K562 (cell line): ENCODE results near the gene KIF21A. TPM values are rescaled to one million over a fixed set of nuclear protein-coding genes. Genes with fewer than 3 reads are reported as not detected.

ENCODE experiments used
- ATAC-seq: fragments of 200-7000 bp; cut with Tn5 transposase; 3 replicates; pipeline ENCODE4 v1.9.1; 2020; ENCODE audit warnings: moderate library complexity
- BruUV-seq: library from RNA; stranded (reverse); fragments of 400-500 nt; replicated peaks from 2 replicates; lab custom pipeline; 2021; lab: Mats Ljungman, UMichigan
- CTCF ChIA-PET: fragments of 300-600 bp; formaldehyde crosslinking; extraction: SDS; loops from one replicate; lab custom pipeline; 2021; ENCODE audit warnings: low intra/inter-chr PET ratio; lab: Yijun Ruan, JAX
- POLR2A ChIA-PET: fragments of 300-600, 350-650 bp; sonication (Branson Sonifier 250); formaldehyde crosslinking; extraction: SDS; loops from one replicate; lab custom pipeline; 2021; ENCODE audit warnings: antibody characterized with exemption, inconsistent platforms; lab: Yijun Ruan, JAX
- DNase-seq, 4 experiments: peaks; one replicate each; pipeline versions ENCODE4 v3.0.0 to v3.0.0-alpha.2; 2011 to 2018; ENCODE audit warnings: low spot score in 3 of 4, mixed read lengths in 3 of 4; ENCODE audit errors: extremely low read depth in 1 of 4
- FAIRE-seq: peaks from 2 replicates; lab custom pipeline; 2011; peaks lifted over from hg19 to GRCh38; lab: Jason Lieb, UNC
- H2AFZ ChIP-seq: 2 replicates; pipeline ENCODE4 v1.6.0; 2011; ENCODE audit warnings: low read depth, low read length, control low read depth, inconsistent platforms
- H3K27ac ChIP-seq: fragments of 200-600 bp; 3 replicates; pipeline ENCODE4 v1.8.0; 2011; ENCODE audit warnings: low read depth, mild to moderate bottlenecking, control low read depth, inconsistent platforms, low read length, moderate library complexity, mixed read lengths; ENCODE audit errors: extremely low read depth
- H3K27me3 ChIP-seq, 2 experiments: fragments of 300-600 bp in 1 of 2; 2 replicates in 1 of 2; 3 replicates in 1 of 2; pipeline versions ENCODE4 v1.6.0 to v1.8.0; 2011; ENCODE audit warnings: inconsistent platforms in 2 of 2, low read length in 2 of 2, mild to moderate bottlenecking in 1 of 2, mixed read lengths in 1 of 2, moderate library complexity in 1 of 2; ENCODE audit not compliant: control insufficient read depth in 2 of 2, insufficient read depth in 2 of 2
- H3K36me3 ChIP-seq: fragments of 300-600 bp; 3 replicates; pipeline ENCODE4 v1.8.0; 2011; ENCODE audit warnings: mild to moderate bottlenecking, low read length, inconsistent platforms; ENCODE audit not compliant: control insufficient read depth, insufficient read depth
- H3K4me1 ChIP-seq, 2 experiments: fragments of 200-600 bp in 1 of 2; replicated peaks in 1 of 2; 2 replicates in 1 of 2; 3 replicates in 1 of 2; pipeline versions ENCODE4 v1.5.1 to v1.8.0; 2011; ENCODE audit warnings: inconsistent platforms in 2 of 2, low read length in 2 of 2, mild to moderate bottlenecking in 1 of 2, mixed read lengths in 1 of 2, moderate library complexity in 1 of 2; ENCODE audit not compliant: control insufficient read depth in 2 of 2, insufficient read depth in 2 of 2
- H3K4me2 ChIP-seq: 2 replicates; pipeline ENCODE4 v1.6.1; 2011; ENCODE audit warnings: low read length, control low read depth, inconsistent platforms, mixed read lengths; ENCODE audit not compliant: insufficient read depth
- H3K4me3 ChIP-seq: fragments of 200-600 bp; sonication (generic), shearing (Covaris generic); 2 replicates; pipeline ENCODE4 v1.5.1; 2016; ENCODE audit warnings: control low read depth, inconsistent platforms
- H3K79me2 ChIP-seq: fragments of 200-600 bp; 3 replicates; pipeline ENCODE4 v1.8.0; 2011; ENCODE audit warnings: low read length, inconsistent platforms; ENCODE audit not compliant: control insufficient read depth, insufficient read depth
- H3K9ac ChIP-seq, 2 experiments: 2 replicates each; pipeline versions ENCODE4 v1.6.0 to v1.6.1; 2011; ENCODE audit warnings: low read depth in 2 of 2, low read length in 2 of 2, control low read depth in 1 of 2, inconsistent platforms in 1 of 2, mild to moderate bottlenecking in 1 of 2, mixed read lengths in 1 of 2; ENCODE audit not compliant: insufficient read depth in 1 of 2
- H3K9me1 ChIP-seq: one replicate; pipeline ENCODE4 v1.6.0; 2011; ENCODE audit warnings: inconsistent platforms, mild to moderate bottlenecking, low read length, moderate library complexity; ENCODE audit not compliant: control insufficient read depth, insufficient read depth
- H3K9me3 ChIP-seq: replicated peaks from 2 replicates; pipeline ENCODE4 v1.5.1; 2011; ENCODE audit warnings: low read depth, low read length, inconsistent platforms; ENCODE audit not compliant: control insufficient read depth, insufficient read depth
- H4K20me1 ChIP-seq: replicated peaks from 2 replicates; pipeline ENCODE4 v1.6.1; 2011; ENCODE audit warnings: low read length, inconsistent platforms, mixed read lengths; ENCODE audit not compliant: control insufficient read depth, insufficient read depth
- CHD1 ChIP-seq: fragments of 200-600 bp; sonication (generic); IDR thresholded peaks from one replicate; pipeline ENCODE4 v1.6.1; 2012; ENCODE audit warnings: mild to moderate bottlenecking, moderate library complexity, low read length, inconsistent platforms
- ELF2 ChIP-seq: fragments of 250-450 bp; sonication (Bioruptor Pico); IDR thresholded peaks from 2 replicates; pipeline ENCODE4 v1.5.0; 2021; ENCODE audit warnings: mild to moderate bottlenecking
- EZH2 ChIP-seq: IDR thresholded peaks from 2 replicates; pipeline ENCODE4 v1.6.1; 2012; ENCODE audit warnings: low read depth, mild to moderate bottlenecking, inconsistent platforms, low read length, borderline replicate concordance
- GABPB1 ChIP-seq: sonication (generic); formaldehyde crosslinking; IDR thresholded peaks from 2 replicates; pipeline ENCODE4 v1.8.0; 2022; ENCODE audit warnings: mild to moderate bottlenecking, missing genetic modification reagents
- HMG20A ChIP-seq: fragments of 450-650 bp; formaldehyde crosslinking; conservative IDR thresholded peaks from 2 replicates; pipeline ENCODE4 v1.4.0; 2020; ENCODE audit warnings: mild to moderate bottlenecking, mixed read lengths
- MCM5 ChIP-seq: fragments of 450-650 bp; IDR thresholded peaks from 2 replicates; pipeline ENCODE4 v1.6.1; 2016; ENCODE audit warnings: low read depth
- NFYB ChIP-seq: IDR thresholded peaks from 2 replicates; pipeline ENCODE4 v1.6.1; 2011; ENCODE audit warnings: mild to moderate bottlenecking, moderate library complexity; ENCODE audit not compliant: insufficient read length; ENCODE audit errors: extremely low read depth
- SMAD4 ChIP-seq: fragments of 250-450 bp; sonication (Bioruptor Pico); conservative IDR thresholded peaks from 2 replicates; pipeline ENCODE4 v1.8.0; 2021; ENCODE audit warnings: inconsistent platforms, mild to moderate bottlenecking, moderate library complexity
- SMC3 ChIP-seq: conservative IDR thresholded peaks from 2 replicates; pipeline ENCODE4 v1.6.1; 2011; ENCODE audit warnings: low read depth, low read length, improper control_type of control experiment; ENCODE audit not compliant: insufficient read depth
- TCF7 ChIP-seq: sonication (generic); IDR thresholded peaks from 2 replicates; pipeline ENCODE4 v1.6.1; 2016; ENCODE audit warnings: antibody characterized with exemption, borderline replicate concordance
- ZNF184 ChIP-seq: sonication (generic); formaldehyde crosslinking; IDR thresholded peaks from 2 replicates; pipeline ENCODE4 v1.5.0; 2020; ENCODE audit warnings: missing genetic modification reagents
- ZNF699 ChIP-seq: fragments of 250-450 bp; sonication (Bioruptor Pico); IDR thresholded peaks from 2 replicates; pipeline ENCODE4 v1.8.0; 2021; ENCODE audit warnings: mild to moderate bottlenecking, moderate library complexity; ENCODE audit not compliant: insufficient replicate concordance
- WGBS: fragments of 100-300 bp; shearing (Covaris generic); methylation state at CpG from one replicate; pipeline ENCODE4 v1.1.6; 2016; ENCODE audit warnings: low coverage, mixed read lengths; ENCODE audit not compliant: insufficient coverage; ENCODE audit errors: missing lambda C conversion rate; 5-methylcytosine and 5-hydroxymethylcytosine counted together
- in situ Hi-C: fragments of 300-500 bp; cut with MboI; formaldehyde crosslinking; loops from 4 replicates; pipeline ENCODE4 v1.15.0; 2018; ENCODE audit warnings: inconsistent platforms, mixed read lengths
- intact Hi-C: fragments of 100-400 bp; cut with micrococcal nuclease; formaldehyde crosslinking; loops from 2 replicates; pipeline ENCODE4 v1.14.2; 2022
- polyA plus RNA-seq, 8 experiments: library from polyadenylated mRNA; depleted of rRNA in 4 of 8; stranded (reverse) in 5 of 8; unstranded in 3 of 8; fragments of >200 nt; fragmentation: Nextera tagmentation in 2 of 8; fragmentation: Illumina TruSeq in 1 of 8; extraction: Ambion mirVana in 2 of 8; extraction: Trizol in 1 of 8; gene quantifications; 2 replicates each; pipeline versions ENCODE4 v1.2.1 to v1.2.3, GENCODE V29; 2011 to 2014; ENCODE audit warnings: inconsistent platforms in 1 of 8, missing spikeins in 1 of 8
- total RNA-seq, 7 experiments: library from RNA; depleted of rRNA in 6 of 7; stranded (reverse); fragments of >200 nt in 6 of 7; fragmentation: Illumina TruSeq in 2 of 7; extraction: Trizol in 2 of 7; gene quantifications; 2 replicates each; pipeline versions ENCODE4 v1.2.1 to v1.2.3, GENCODE V29; 2011 to 2021; ENCODE audit warnings: low replicate concordance in 1 of 7
- TF ChIP-seq, protein P1 (sequence below): fragments of 250-450 bp; sonication (Bioruptor Pico); IDR thresholded peaks from 2 replicates; pipeline ENCODE4 v1.8.0; 2021; ENCODE audit warnings: borderline replicate concordance, mild to moderate bottlenecking, moderate library complexity; ENCODE audit not compliant: poor library complexity, severe bottlenecking
- TF ChIP-seq, protein P2 (sequence below): fragments of 450-650 bp; formaldehyde crosslinking; IDR thresholded peaks from 2 replicates; pipeline ENCODE4 v1.4.0; 2020; ENCODE audit warnings: mild to moderate bottlenecking, moderate library complexity
- TF ChIP-seq, protein P3 (sequence below), 2 experiments: fragments of 250-450 bp in 1 of 2; fragments of 450-650 bp in 1 of 2; sonication (Bioruptor Pico) in 1 of 2; IDR thresholded peaks; 2 replicates each; pipeline versions ENCODE4 v1.6.1 to v1.8.0; 2016 to 2021; ENCODE audit warnings: mild to moderate bottlenecking in 2 of 2, moderate library complexity in 2 of 2, missing compliant biosample characterization in 1 of 2, missing genetic modification characterization in 1 of 2

KIF21A gene
- total and polyA plus RNA-seq, 9 of the 15 experiments (the other 6 are each of a cell fraction or from before 2014, with no cell fraction given), result 17.7 to 45.0 (median 30.3) TPM

DNA sequence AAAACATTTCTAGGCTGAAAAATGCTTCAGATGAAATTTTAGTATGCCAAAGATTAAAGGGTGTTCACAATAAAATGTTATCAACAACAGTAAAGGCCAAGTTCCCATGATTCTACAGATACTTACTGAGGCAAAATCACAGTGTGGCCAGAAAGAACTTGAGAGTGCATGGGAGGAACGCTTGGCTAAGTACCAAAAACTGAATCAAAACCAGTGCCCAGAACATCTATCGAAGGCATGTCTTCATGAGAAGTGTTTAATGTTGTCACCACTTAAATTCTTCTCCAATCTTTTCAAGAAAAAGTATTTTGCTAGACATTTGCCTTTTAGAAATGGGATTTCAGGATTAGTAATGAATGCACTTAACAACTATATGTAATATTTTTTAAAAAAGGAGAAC is 41.5 kb downstream of the KIF21A start:
- WGBS, result 42% methylated on average over 2 of the region's 2 CpGs

More for the DNA sequence above, 41.5 kb downstream of the KIF21A start:
- ChIA-PET POLR2A (no interaction called here), CTCF (no interaction called here)
- no peak overlapping the region for H3K27ac ChIP-seq
- no peaks in the 10 kb centered on the region for H3K36me3 ChIP-seq
- no peaks in the 10 kb centered on the region for H3K9me1 ChIP-seq
- no peaks in the 10 kb centered on the region for H3K27me3 ChIP-seq
- no peaks in the 10 kb centered on the region for H3K4me1 ChIP-seq
- H3K9me3 ChIP-seq, result no peaks in the 10 kb centered on the region
- no peak overlapping the region for H3K9ac ChIP-seq
- DNase-seq (no peak), FAIRE-seq (peak; percentile 46), ATAC-seq (no peak)
- BruUV-seq, result no TSS peak
- no peak overlapping the region for H3K4me2 ChIP-seq
- H3K4me3 ChIP-seq, result no peak overlapping the region
- in situ Hi-C loops, result no loop called here
- H3K79me2 ChIP-seq, result peaks cover 11% of the 10 kb centered on the region; the same call in 2 of the 3 replicates
- H4K20me1 ChIP-seq, result no peaks in the 10 kb centered on the region
- intact Hi-C loops, result no loop called here
- no peak overlapping the region for H2AFZ ChIP-seq
- TF ChIP-seq TCF7 (no peak), ZNF184 (CRISPR knock-in tag) (no peak), MCM5 (no peak), ZNF699 (no peak), CHD1 (no peak), SMAD4 (CRISPR knock-in tag) (no peak), GABPB1 (CRISPR knock-in tag) (no peak), HMG20A (no peak), EZH2 (no peak), NFYB (no peak), ELF2 (no peak), SMC3 (no peak)
- TF ChIP-seq, protein P1, sequence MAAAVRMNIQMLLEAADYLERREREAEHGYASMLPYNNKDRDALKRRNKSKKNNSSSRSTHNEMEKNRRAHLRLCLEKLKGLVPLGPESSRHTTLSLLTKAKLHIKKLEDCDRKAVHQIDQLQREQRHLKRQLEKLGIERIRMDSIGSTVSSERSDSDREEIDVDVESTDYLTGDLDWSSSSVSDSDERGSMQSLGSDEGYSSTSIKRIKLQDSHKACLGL (CRISPR knock-in tag), result no peak
- TF ChIP-seq, protein P2, sequence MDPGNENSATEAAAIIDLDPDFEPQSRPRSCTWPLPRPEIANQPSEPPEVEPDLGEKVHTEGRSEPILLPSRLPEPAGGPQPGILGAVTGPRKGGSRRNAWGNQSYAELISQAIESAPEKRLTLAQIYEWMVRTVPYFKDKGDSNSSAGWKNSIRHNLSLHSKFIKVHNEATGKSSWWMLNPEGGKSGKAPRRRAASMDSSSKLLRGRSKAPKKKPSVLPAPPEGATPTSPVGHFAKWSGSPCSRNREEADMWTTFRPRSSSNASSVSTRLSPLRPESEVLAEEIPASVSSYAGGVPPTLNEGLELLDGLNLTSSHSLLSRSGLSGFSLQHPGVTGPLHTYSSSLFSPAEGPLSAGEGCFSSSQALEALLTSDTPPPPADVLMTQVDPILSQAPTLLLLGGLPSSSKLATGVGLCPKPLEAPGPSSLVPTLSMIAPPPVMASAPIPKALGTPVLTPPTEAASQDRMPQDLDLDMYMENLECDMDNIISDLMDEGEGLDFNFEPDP, result no peak
- TF ChIP-seq, protein P3, sequence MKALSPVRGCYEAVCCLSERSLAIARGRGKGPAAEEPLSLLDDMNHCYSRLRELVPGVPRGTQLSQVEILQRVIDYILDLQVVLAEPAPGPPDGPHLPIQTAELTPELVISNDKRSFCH (CRISPR knock-in tag; IDR thresholded peaks at IDR 0.05), result no peak
- TF ChIP-seq, protein P3 (tag; IDR thresholded peaks at IDR 0.05), result no peak
